Left renal cortex interstitium (tissue), 4 donors: ENCODE results near the gene SRRD. TPM values are rescaled to one million over a fixed set of nuclear protein-coding genes. Genes with fewer than 3 reads are reported as not detected.

Source experiments
- DNase-seq, 4 donors: peaks; one replicate each; pipeline ENCODE4 v3.0.0-alpha.2; 2013; ENCODE audit warnings: low read depth in 4 of 4, low spot score in 2 of 4, missing footprints in 1 of 4
- polyA plus RNA-seq, 4 donors: library from polyadenylated mRNA; unstranded; fragments of 120-200 nt; gene quantifications; one replicate each; pipeline ENCODE4 v1.2.1, GENCODE V29; 2013; ENCODE audit not compliant: insufficient read length in 4 of 4

The SRRD gene
- polyA plus RNA-seq, 4 donors = 27.9 to 32.4 (median 30.6) TPM

GRCh38 chr22:26452236-26453016 is 31.3 kb upstream of the SRRD start:
- DNase-seq = no peak

GRCh38 chr22:26453216-26453615 is 30.5 kb upstream of the SRRD start:
- no peak for DNase-seq

GRCh38 chr22:26453812-26454500 is 29.7 kb upstream of the SRRD start:
- DNase-seq = no peak

DNA sequence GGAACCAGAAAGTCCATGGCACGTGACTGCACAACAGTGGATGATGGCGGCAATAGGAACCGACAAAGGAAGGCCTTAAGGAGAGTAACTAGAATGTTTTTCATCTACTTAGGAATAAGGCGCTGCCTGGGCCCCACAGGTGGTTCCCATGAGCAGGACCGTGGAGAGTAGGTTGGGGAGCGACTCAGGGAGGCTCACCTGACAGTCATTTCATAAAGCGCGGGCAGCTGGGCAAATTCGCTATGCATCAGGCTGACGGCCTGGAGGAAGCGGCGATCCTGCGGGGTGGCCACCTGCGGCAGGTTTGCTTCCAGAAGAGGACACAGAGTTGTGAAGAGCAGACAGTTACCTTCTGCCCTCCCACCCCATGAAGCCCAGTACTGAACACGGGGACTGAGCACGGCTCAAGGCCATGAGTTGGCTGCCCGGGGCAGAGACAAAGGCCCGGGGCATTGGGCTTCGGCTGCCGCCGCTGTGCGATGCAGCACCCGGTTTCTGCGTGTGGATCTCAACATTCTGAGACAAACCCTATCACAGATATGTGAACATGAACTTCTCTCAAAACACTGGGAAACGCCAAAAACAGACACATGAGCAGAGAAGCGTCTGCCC is 25.9 kb upstream of the SRRD start:
- DNase-seq = no peak

DNA sequence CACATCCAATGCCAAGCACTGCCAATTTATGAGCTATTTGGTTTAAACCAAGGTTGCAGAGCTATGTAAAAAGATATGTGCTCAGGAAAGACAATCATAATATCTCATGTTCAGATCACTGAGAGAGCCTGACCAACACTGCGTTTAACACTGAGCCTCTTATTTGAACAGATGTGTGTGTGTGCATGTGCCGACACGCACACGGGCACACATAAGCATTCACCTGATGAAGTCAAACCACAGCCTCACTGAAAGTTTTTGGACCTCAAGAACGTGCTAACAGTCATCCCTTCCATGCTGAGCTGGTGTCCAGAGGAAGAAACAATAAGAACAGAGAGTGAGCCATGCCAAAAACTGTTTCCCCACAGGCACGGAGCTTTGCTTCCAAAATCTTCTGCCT is 23.5 kb upstream of the SRRD start:
- no peak for DNase-seq

DNA sequence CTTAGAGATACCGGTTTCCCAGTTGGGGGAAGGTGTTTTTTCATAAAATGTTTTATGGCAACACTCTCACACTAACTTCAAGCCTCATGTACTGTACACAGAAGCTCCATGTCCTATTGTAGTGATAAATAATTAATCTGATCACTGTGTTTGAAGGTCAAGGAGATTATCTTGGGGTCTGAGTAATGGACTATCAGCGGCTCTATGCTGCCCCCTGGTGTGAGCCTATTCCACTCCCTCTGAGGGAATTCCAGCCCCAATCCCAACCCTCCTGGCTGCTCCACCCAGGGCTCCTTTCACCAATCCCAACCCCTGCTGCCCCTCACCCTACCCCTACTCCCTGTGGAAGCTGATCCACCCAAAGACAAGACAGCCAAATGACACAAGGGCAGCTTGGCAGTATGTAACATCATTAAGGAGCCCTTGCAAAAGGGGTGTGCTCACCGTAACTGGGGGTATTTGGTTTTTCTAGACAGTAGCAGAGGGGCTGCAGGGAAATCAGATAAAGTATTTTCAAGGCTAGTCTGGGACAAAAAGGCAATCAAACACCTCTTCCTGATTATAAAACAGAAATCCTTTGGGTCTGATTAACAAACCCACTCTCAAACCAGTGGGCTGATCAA is 22.4 kb upstream of the SRRD start:
- no peak for DNase-seq

DNA sequence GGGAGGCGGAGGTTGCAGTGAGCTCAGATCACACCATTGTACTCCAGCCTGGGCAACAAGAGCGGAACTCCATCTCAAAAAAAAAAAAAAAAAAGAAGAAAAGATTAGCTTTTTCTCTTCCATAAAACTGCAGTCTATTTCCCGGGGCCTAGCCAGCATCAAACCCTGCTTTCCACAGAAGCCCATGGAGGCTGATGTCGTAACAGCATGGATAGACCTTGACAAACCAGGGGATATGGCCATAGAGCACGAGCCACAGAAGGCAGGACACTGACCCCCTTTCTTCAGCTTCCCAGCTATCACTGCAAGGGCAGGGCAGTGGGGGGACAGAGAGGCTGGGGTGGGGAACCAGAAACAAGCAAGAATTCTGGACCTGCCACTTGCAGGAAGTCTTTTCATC is 21.6 kb upstream of the SRRD start:
- no peak for DNase-seq

DNA sequence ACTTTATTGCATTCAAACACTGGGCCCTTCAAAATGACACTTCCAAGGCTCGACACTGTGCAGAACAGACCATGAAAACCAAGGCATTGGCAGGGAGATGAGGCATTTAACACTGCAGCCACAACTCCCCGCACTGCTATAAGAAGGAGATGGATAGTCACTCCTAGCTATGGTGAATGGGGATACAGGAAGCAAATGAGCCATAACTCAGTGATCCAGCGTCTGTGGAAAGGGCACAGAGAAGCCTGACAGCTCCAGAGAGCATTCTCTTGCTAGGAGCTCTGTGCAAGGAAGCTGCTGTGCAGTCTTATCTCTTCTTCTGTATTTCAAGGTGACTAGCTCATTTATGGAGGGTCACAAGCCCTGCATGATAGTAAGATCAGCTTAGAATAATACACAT is 21.0 kb upstream of the SRRD start:
- peak in 1 of 4 donors; percentile 23 for DNase-seq

DNA sequence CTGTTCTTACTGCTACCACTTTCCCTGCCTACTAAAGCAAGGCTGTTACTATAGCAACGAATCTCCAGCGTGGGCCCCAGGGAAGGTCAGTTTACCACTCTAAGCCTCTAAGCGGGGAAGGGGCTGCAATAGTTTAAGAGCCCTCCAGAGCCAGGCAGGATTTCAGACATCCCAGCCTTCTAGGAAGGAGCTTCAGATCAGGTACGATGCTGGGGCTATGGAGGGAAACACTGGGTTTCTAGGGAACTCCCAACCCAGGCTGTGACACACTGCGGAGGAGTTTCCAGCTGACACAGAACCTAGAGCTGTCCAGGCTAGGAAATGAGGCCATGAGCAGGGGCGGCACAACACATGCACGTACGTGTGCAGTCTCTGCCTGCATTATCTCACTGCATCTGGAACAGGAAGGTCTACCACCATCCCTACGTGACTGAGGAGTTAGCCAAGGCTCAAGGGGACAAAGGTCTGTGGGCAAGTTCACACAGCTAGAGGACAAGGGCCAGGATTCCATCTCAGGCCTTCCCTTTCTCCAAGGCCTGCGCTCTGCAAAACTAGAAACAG is 20.5 kb upstream of the SRRD start:
- DNase-seq = peak in 3 of 4 donors; percentile 45 to 59 (median 51)

GRCh38 chr22:26463688-26464087 is 20.0 kb upstream of the SRRD start:
- DNase-seq = no peak

DNA sequence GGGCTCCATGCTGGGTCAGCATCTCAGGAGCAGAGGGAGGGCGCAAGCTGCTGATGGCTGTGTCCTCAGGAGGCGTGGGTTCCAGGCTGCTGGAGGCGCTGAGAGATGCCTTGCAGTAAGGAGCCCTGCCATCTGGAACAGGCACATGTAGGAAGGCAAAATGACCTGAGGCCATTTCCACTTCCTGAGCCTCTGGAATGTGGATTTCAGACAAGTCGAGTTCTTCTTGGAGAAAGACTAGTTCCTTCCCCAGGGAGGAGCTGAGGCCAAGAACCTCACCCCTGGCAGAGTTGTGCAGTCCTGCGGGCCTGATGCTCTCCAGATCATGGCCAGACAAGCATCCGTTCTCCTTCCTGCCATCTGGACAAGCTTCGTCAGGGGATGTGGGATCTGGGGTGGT is 19.4 kb upstream of the SRRD start:
- DNase-seq = no peak

- DNase-seq = no peak
These were observed 17.5 kb upstream of the SRRD start for GRCh38 chr22:26466196-26466595.

GRCh38 chr22:26470807-26471206 is 12.9 kb upstream of the SRRD start:
- no peak for DNase-seq

DNA sequence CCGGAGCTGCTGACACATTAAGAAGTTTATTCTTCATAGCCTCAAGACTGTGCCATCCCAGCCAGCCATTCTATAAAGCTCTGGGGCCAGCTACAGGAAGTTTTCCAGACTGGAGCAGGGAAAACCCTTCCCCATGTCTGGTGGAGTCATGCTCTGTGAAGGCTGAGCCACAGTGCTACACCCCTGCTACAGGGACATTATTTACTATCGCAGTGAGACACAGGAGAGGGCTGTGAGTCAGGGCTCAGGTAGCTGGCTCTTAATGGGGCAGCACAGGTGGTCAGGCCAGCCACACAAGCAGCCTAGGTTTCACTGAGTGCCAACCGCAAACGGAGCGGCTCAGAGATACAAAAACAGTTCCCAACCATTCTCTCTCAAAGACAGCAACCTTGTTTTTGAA is 12.2 kb upstream of the SRRD start:
- DNase-seq = no peak

GRCh38 chr22:26474682-26475081 is 9.0 kb upstream of the SRRD start:
- no peak for DNase-seq

DNA sequence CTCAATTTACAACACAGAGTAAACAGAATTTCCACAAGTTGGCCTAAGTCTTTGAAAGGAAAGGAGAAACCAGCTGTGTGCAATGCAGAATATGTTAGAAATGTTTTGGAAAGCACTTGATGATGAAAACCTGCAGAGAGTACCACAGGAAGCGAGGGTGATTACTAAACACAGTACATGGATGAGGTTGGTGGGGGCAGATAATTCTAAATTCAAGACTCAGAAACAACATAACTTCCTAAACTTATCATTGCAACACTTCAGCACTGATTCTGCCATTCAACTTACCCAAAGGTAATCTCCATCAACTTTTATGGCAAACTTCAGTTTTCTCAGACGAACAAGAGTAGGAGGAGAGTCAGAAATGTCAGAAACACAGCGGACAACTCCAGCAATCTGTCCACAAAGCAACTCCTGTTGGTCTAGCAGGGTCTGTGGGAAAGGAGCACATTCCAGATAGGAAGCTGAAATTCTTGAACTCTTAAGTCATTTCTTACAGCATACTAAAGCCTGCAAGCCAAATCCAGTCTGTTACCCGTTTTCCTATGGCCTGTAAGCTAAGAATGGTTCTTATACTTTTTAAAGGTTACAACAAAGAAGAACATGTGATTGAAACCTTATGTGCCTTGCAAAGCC is 6.9 kb upstream of the SRRD start:
- DNase-seq = no peak

- no peak for DNase-seq
These were observed 6.3 kb upstream of the SRRD start for GRCh38 chr22:26477341-26477731.

- no peak for DNase-seq
These were observed 4.5 kb upstream of the SRRD start for GRCh38 chr22:26479043-26479791.

GRCh38 chr22:26479792-26480610 is 3.7 kb upstream of the SRRD start:
- no peak for DNase-seq
